DND-41 (cell line): Measurements from ENCODE around the gene IL9.

Source experiments
- ATAC-seq: fragments of 200-7000 bp; cut with Tn5 transposase; 3 replicates; pipeline ENCODE4 v1.9.1; 2021; ENCODE audit warnings: low read depth; ENCODE audit not compliant: insufficient read depth
- DNase-seq: peaks from one replicate; pipeline ENCODE4 v3.0.0-alpha.2; 2020
- H2AFZ ChIP-seq: 2 replicates; pipeline ENCODE4 v1.6.0; 2012; ENCODE audit warnings: low read depth, low read length
- H3K27ac ChIP-seq: 2 replicates; pipeline ENCODE4 v1.5.1; 2012; ENCODE audit warnings: low read length, inconsistent platforms
- H3K27me3 ChIP-seq: fragments of 200-600 bp; sonication (generic); 2 replicates; pipeline ENCODE4 v1.6.0; 2012; ENCODE audit warnings: low read length, mild to moderate bottlenecking, inconsistent platforms; ENCODE audit not compliant: insufficient read depth, poor library complexity
- H3K36me3 ChIP-seq: 2 replicates; pipeline ENCODE4 v1.5.1; 2012; ENCODE audit warnings: low read length, inconsistent platforms; ENCODE audit not compliant: insufficient read depth
- H3K4me1 ChIP-seq: 2 replicates; pipeline ENCODE4 v1.5.1; 2012; ENCODE audit warnings: mild to moderate bottlenecking, low read length; ENCODE audit not compliant: insufficient read depth
- H3K4me2 ChIP-seq: 2 replicates; pipeline ENCODE4 v1.6.0; 2012; ENCODE audit warnings: mild to moderate bottlenecking, moderate library complexity, low read length, inconsistent platforms; ENCODE audit not compliant: insufficient read depth
- H3K4me3 ChIP-seq, 2 experiments: fragments of 200-600 bp in 1 of 2; shearing (Covaris generic) in 1 of 2; 2 replicates each; pipeline ENCODE4 v1.5.1; 2012 to 2016; ENCODE audit warnings: inconsistent platforms in 2 of 2, low read length in 2 of 2, mild to moderate bottlenecking in 2 of 2, low read depth in 1 of 2, moderate library complexity in 1 of 2
- H3K79me2 ChIP-seq: 2 replicates; pipeline ENCODE4 v1.6.0; 2012; ENCODE audit warnings: low read length, inconsistent platforms; ENCODE audit not compliant: insufficient read depth
- H3K9ac ChIP-seq: 2 replicates; pipeline ENCODE4 v1.6.0; 2012; ENCODE audit warnings: low read depth, mild to moderate bottlenecking, inconsistent platforms, low read length, moderate library complexity
- H3K9me3 ChIP-seq: 2 replicates; pipeline ENCODE4 v1.5.1; 2012; ENCODE audit warnings: low read length, moderate library complexity, mild to moderate bottlenecking, inconsistent platforms; ENCODE audit not compliant: insufficient read depth, severe bottlenecking
- H4K20me1 ChIP-seq: 2 replicates; pipeline ENCODE4 v1.6.0; 2012; ENCODE audit warnings: low read length; ENCODE audit not compliant: insufficient read depth
- EZH2 ChIP-seq: IDR thresholded peaks from 3 replicates; pipeline ENCODE4 v1.6.1; 2012; ENCODE audit warnings: borderline replicate concordance, low read depth, mild to moderate bottlenecking, moderate library complexity, low read length, inconsistent platforms; ENCODE audit not compliant: severe bottlenecking
- TF ChIP-seq, protein P1 (sequence below): IDR thresholded peaks from 2 replicates; pipeline ENCODE4 v1.5.1; 2012; ENCODE audit warnings: borderline replicate concordance, low read length, moderate library complexity, mild to moderate bottlenecking; ENCODE audit not compliant: poor library complexity, severe bottlenecking; ENCODE audit errors: extremely low read depth

IL9 gene

DNA sequence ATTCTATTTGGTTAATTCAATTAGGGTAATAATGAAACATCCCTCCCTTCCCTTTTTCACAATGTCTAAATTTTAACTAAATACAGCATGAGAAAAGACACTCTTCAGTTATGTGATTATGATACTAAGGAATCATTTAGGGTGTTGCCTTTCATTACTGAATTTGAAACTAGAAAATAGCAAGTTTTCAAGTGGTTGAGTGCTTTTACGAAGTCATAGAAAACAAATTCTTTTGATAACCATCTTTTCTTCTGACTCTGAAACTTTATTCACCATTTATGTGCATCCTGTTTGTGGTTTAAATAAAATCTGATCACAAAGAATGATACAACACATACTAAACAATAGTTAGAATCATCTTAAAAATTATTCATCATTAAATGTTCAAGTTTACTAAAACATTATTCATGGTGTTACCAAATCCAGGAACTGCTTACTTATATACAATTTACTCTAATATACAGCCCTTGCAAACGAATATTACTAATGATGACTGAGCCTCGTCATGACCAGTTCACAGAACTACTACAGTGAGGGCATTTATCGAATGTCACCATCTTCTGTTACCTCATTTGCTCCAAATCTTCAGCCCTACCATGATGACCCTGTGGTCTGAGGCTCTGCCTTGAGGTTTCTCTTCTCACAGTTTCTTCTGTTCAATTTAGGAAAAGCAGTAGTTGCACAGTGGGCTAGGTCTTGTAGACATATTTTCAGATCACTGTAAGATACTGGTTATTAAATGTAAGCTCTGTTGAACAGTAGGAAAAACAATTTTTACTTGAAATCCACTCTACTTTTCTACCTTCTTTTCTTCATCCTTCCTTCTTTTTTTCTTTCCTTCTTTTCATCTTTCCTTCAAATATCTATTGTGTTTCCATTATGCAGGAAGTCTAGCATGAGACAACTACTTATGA, 18.3 kb upstream of the IL9 start:
- Histone ChIP-seq H3K79me2 (no peaks in the 10 kb centered on the region), H3K4me3 (no peak overlapping the region), H3K9me3 (no peaks in the 10 kb centered on the region), H4K20me1 (no peaks in the 10 kb centered on the region), H3K36me3 (no peaks in the 10 kb centered on the region), H3K4me2 (no peak overlapping the region), H3K4me1 (no peaks in the 10 kb centered on the region), H3K9ac (no peak overlapping the region), H2AFZ (no peak overlapping the region), H3K27me3 (peaks cover 58% of the 10 kb centered on the region), H3K27ac (no peak overlapping the region)
- DNase-seq (no peak), ATAC-seq (no peak)
- TF ChIP-seq, protein P1, sequence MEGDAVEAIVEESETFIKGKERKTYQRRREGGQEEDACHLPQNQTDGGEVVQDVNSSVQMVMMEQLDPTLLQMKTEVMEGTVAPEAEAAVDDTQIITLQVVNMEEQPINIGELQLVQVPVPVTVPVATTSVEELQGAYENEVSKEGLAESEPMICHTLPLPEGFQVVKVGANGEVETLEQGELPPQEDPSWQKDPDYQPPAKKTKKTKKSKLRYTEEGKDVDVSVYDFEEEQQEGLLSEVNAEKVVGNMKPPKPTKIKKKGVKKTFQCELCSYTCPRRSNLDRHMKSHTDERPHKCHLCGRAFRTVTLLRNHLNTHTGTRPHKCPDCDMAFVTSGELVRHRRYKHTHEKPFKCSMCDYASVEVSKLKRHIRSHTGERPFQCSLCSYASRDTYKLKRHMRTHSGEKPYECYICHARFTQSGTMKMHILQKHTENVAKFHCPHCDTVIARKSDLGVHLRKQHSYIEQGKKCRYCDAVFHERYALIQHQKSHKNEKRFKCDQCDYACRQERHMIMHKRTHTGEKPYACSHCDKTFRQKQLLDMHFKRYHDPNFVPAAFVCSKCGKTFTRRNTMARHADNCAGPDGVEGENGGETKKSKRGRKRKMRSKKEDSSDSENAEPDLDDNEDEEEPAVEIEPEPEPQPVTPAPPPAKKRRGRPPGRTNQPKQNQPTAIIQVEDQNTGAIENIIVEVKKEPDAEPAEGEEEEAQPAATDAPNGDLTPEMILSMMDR = no peak
- TF ChIP-seq EZH2 = no peak

- H3K36me3 ChIP-seq = no peaks in the 10 kb centered on the region
- no peak overlapping the region for H3K27ac ChIP-seq
- H3K4me3 ChIP-seq = no peak overlapping the region
- no peaks in the 10 kb centered on the region for H3K79me2 ChIP-seq
- H3K9ac ChIP-seq = no peak overlapping the region
- no peaks in the 10 kb centered on the region for H4K20me1 ChIP-seq
- no peaks in the 10 kb centered on the region for H3K9me3 ChIP-seq
- no peak overlapping the region for H3K4me2 ChIP-seq
- ATAC-seq (no peak), DNase-seq (no peak)
- H2AFZ ChIP-seq = no peak overlapping the region
- H3K27me3 ChIP-seq = peaks cover 30% of the 10 kb centered on the region
- H3K4me1 ChIP-seq = no peaks in the 10 kb centered on the region
- TF ChIP-seq EZH2 = no peak
- TF ChIP-seq, protein P1 = no peak
Observed at GRCh38 chr5:135905144-135905543, 9.5 kb upstream of the IL9 start.

- Histone ChIP-seq H3K27me3 (peaks cover 30% of the 10 kb centered on the region), H3K9ac (no peak overlapping the region), H2AFZ (no peak overlapping the region), H3K27ac (no peak overlapping the region), H3K4me1 (no peaks in the 10 kb centered on the region), H3K9me3 (no peaks in the 10 kb centered on the region), H4K20me1 (no peaks in the 10 kb centered on the region), H3K36me3 (no peaks in the 10 kb centered on the region), H3K4me2 (no peak overlapping the region), H3K79me2 (no peaks in the 10 kb centered on the region), H3K4me3 (no peak overlapping the region)
- TF ChIP-seq, protein P1 = no peak
- no peak for TF ChIP-seq EZH2
- DNase-seq = no peak
- ATAC-seq = no peak
Observed at GRCh38 chr5:135901633-135902032, 6.0 kb upstream of the IL9 start.

GRCh38 chr5:135900276-135900675, 4.6 kb upstream of the IL9 start:
- peaks cover 33% of the 10 kb centered on the region for H3K27me3 ChIP-seq
- H3K9ac ChIP-seq = no peak overlapping the region

More at GRCh38 chr5:135900276-135900675, 4.6 kb upstream of the IL9 start:
- H3K9me3 ChIP-seq = no peaks in the 10 kb centered on the region
- no peak overlapping the region for H2AFZ ChIP-seq
- no peak for DNase-seq
- H4K20me1 ChIP-seq = no peaks in the 10 kb centered on the region
- no peak overlapping the region for H3K4me2 ChIP-seq
- H3K27ac ChIP-seq = no peak overlapping the region
- H3K79me2 ChIP-seq = no peaks in the 10 kb centered on the region
- H3K36me3 ChIP-seq = no peaks in the 10 kb centered on the region
- TF ChIP-seq EZH2 = no peak
- TF ChIP-seq, protein P1 = no peak
- no peak overlapping the region for H3K4me3 ChIP-seq
- no peak for ATAC-seq
- H3K4me1 ChIP-seq = no peaks in the 10 kb centered on the region
